8988T (cell line): ENCODE measurements around the gene GANAB.
"Not testable (repeated sequence)": the region's sequence is repeated elsewhere in the genome, so short reads cannot be mapped to it uniquely, and the experiment has no call there.

ENCODE experiments used
- DNase-seq: peaks from one replicate; pipeline ENCODE4 v3.0.0; 2011

GANAB gene

GRCh38 chr11:62621027-62621566, 25.3 kb downstream of the GANAB start:
- no peak for DNase-seq

DNA sequence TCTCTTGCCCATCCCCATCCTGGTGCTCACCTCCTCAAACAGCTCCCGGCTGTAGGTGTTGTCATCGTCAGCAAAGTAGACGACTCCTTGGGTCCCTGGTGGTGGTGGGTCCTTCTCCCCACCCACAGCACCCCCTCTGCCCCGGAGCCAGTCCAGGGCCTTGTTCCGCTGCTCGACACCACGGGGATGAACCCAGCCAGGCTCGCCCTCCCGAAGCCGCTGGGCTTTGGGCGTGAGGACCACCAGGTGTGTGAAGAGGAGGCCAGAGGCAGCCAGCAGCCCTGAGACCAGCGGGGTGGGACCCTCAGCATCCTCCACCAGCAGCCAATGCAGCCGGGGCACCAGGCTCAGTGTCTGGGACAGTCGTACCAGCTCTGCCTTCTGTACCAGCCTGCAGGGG, 29.5 kb downstream of the GANAB start:
- DNase-seq = not testable (repeated sequence)

DNA sequence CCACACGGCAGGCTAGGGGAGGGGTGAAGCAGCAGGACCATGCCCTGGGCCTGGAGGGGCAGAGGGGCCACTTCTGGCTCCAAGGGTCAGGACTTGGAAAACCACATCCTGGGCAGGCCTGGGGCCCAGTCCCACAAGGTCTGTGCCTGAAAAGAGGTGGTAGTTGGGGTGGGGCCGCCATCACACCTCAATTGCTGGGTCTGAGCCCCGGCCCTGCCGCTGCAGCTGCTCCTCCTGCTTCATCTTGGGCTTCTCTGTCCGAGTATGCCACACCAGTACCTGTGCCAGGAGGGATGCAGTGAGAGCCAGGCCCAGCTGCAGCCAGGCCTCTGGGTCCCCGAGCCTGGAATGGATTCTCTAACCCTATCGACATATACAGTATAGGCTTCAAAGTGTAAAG, 30.9 kb downstream of the GANAB start:
- DNase-seq = no peak

DNA sequence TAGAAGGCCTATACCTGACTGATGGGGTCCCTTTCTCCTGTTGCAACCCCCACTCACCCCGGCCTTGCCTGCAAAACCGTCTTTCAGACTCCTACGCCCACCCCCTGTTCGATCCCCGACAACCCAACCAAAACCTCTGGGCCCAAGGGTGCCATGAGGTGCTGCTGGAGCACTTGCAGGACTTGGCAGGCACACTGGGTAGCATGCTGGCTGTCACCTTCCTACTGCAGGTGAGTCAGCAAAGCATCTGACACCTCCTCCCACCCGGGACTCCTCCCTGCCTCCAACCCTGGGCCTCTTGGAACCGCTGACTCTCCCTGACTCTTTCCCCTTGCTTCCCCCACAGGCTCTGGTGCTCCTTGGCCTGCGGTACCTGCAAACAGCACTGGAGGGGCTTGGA, 32.1 kb downstream of the GANAB start:
- DNase-seq = no peak

DNA sequence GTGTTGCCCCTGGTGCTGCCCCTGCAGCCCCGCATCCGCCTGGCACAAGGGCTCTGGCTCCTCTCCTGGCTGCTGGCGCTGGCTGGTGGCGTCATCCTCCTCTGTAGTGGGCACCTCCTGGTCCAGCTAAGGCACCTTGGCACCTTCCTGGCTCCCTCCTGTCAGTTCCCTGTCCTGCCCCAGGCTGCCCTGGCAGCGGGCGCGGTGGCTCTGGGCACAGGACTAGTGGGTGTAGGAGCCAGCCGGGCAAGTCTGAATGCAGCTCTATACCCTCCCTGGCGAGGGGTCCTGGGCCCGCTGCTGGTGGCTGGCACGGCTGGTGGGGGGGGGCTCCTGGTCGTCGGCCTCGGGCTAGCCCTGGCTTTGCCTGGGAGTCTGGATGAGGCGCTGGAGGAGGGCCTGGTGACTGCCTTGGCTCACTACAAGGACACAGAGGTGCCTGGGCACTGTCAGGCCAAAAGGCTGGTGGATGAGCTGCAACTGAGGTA, 33.1 kb downstream of the GANAB start:
- DNase-seq = no peak

DNA sequence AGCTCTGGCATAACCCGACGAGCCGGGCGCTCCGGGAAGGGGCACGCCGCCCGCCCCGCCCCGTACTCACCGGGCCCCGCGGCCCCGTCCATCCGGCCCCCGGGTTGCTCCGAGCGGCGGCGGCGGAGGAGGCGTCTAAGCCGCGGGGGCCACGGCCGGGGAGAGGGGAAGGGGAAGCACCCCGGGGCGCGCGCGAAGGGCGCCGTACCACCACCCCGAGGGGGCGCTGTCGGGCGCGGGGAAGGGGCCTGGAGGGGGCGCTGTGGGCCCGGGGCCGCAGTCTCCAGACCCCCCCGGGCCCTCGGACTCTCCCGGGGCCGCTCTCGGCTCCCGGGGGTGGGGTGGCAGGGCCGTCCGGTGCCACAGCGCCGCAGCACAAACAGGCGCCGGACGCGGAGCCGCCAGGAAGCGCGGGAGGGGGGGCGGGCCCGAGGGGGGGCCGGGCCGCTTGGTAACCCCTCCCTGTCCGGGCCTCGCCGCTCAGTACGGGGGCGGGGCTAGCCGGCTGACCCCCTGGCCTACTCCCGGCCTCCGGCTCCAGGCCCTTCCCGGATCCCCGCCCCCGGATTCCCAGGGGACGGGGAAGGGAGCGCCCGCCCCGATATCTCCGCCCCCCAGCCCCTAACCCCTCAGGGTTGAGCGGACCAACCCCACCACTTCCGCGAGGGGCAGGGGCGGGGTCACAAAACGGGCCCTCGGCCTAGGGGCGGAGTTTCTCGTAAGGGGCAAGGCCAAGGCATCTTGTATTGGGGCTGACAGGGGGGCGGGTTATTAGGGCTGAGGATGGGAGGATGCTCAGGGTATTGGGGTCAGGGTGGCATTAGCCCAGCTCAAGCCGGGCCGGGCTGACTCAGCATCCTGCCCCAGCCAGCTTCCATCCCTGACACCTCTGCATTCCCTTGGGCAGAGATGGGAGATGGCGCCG, 33.8 kb downstream of the GANAB start, which contains the start of the genes EML3 and ROM1:
EML3 (minus strand) TSS at position 410 of the 925 bp plus-strand sequence; CDS start at position 92, 318 bp downstream.
ROM1 (plus strand) TSS at position 892 of the 925 bp plus-strand sequence; CDS start at position 917, 25 bp downstream.
- DNase-seq = peak; percentile 93

DNA sequence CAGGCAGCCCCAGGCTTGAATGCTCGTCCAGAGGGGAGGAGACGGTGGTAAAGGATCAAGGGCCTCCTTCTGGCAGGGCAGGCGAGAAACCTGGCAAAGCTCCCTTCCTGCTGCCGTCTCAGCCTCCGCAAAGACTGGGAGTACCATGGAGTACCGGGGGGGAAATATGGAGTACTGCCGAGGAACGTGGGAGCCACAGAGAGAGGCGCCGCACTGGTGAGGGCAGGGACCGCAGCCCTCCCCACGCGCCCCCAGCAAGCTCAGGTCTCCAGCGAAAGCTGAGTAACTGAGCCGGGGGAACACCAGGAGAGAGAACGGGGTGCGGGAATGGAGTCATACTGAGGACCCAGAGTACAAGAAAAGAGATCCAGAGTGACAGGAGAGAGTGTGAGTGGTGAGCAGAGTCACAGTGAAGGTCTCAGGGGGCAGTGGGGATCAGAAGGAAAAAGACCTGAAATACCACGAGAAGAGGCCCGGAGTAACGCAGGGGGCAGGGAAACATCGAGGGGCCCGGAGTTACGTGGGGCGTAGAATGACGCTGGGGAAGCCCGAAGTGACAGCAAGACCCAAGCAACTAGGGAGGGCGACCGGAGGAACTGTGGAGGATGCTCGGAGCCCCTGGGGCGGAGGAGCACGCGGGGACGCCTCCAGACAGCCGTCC, 34.6 kb downstream of the GANAB start:
- no peak for DNase-seq

GRCh38 chr11:62610814-62611704, 35.4 kb downstream of the GANAB start:
- DNase-seq = no peak

GRCh38 chr11:62610403-62610802, 36.0 kb downstream of the GANAB start:
- DNase-seq = no peak

DNA sequence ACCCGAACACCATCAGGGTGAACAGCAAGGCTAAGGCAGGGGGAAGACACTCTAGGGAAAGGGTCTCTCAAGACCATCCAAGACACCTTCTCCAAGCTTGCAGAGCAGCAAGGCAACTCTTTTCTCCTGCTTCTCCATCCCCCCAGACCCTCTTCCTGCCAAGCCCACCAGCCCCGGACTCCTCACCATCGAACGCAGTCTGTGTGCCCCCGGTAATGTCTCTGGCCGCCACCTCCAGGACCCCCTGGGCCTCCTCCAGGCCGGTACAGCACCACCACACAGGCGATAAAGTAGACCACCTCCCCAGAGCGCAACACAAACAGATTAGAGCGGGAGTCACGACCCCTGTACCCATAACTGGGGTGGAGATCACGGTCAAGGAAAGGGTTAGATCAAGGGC, 37.6 kb downstream of the GANAB start:
- no peak for DNase-seq

- DNase-seq = no peak
Measured at GRCh38 chr11:62607714-62608113, 38.7 kb downstream of the GANAB start.

- no peak for DNase-seq
Measured at GRCh38 chr11:62605902-62606301, 40.5 kb downstream of the GANAB start.

GRCh38 chr11:62605467-62605866, 40.9 kb downstream of the GANAB start:
- no peak for DNase-seq

DNA sequence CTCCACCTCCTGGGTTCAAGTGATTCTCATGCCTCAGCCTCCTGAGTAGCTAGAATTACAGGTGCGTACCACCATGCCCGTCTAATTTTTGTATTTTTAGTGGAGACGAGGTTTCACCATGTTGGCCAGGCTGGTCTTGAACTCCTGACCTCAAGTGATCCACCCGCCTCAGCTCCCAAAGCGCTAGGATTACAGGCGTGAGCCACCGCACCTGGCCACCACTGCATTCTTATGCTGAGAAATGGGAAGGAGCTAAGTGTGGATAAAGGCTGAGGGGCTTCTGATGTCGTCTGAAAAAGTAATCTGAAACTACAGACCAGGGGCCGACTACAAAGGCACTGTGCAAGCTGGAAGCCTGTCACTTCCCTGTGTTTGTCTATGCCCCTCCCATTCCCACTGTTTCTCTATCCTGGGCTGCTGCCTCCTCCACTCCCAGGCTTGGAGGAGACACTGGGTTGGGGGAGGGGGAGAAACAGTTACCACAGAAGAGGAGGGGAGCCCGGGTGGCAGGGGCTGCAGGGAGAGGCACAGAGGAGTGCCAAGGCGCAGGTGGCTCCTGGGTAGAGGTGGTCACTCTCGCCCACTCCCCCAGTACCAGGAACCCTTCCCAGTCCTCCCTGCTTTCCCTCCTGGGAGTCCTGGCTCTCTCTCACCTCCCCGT, 41.8 kb downstream of the GANAB start:
- DNase-seq = no peak

GRCh38 chr11:62603776-62604299, 42.6 kb downstream of the GANAB start:
- no peak for DNase-seq

DNA sequence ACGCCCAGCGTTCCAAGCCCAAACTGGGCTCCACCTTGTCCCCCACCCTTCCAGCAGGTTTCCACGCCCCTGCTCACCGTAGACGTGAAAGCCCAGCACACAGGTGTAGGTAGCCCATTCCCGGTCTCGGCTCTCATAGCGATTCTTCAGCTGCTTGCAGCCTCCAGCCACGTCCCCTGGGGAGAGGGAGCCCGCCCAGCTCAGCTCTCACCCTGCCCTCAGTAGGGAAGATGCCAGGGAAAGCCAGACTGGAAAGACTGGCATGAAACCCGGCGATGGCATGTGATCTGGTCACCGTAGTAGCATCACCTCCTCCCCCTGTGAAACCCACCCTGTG, 43.4 kb downstream of the GANAB start:
- no peak for DNase-seq

DNA sequence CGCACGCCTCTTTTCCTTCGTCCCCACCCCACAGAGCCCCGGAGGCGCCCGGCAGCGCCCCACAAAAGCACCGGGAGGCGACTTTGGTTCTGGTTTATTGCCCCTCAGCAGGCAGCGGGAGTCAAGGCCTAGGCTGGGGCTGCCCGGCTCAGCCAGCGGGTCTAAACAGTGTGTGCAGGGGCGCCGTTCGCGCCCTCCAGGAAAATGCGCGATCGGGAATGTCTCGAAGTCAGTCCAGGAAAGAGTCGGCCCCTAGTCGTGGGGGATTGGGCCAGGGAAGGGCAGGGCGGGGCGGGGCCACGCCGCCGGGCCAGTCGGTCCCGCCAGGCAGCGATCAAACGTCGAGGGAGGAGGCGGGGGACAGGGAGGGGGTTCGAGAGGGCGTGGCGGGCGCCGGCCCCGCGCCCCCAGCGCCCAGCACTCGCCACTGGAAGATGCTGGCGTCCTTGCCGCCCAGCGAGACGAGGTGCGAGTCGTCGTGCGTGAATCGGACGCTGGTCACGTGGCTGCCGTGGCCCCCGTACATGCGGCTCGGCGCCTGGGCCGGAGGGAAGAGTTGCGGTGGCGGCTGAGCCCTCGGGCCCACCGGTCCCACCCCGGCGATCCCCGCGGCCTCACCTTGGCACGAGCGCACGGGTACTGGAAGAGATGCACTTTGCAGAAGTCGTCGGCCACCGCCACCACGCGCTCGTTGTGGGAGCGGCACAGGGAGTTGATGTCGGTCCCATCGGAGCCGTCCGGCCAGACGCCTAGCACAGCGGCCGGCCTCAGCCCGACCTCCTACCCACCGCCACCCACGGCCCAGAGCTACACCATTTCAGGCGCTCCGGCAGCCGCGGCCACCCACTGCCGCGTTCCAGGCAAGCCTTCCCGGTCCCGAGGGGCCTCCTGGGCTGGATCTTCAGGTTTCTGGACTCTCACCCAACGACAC, 44.0 kb downstream of the GANAB start:
- no peak for DNase-seq

DNA sequence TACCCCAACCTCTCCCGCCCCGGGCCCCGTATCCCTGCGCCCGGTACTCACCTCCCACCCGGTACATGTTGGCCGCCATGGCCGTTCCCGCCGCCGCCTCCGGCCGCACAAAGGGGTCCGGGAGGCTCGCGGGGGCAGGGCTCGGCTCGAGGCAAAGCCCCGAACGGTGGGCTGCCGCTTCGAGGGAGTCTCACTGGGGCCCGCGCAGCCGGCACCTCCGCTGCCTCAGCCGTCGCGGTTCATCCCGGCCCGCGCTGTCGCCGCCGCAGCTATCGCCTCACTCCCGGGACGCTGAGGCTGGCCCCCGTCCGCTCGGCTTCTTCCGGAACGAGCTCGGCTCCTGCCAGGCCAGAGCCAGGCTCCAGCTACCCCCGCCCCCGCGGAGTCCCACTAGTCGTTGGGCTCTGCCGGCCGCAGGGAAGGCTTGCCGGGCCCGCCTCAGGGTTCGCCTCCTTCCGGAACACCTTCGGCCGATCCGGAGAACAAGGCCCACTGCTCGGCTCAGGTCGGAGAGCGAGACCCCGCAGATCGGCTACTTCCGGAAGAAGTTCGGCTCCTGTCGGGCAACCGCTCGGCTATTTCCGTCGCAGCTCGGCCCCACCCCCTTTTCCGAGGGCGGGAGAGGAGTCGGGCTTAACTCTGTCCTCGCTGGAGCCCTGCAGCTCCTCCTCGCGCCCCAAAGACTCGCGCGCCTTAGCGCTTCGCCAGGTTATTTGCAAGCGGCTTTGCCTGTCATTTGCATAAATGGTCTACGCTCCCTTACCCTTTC, 44.9 kb downstream of the GANAB start, which contains the start of gene MTA2:
MTA2 (minus strand) TSS at position 494 of the 769 bp plus-strand sequence; CDS start at position 79, 415 bp downstream.
- DNase-seq = peak; percentile 98

GRCh38 chr11:62601122-62601371, 45.4 kb downstream of the GANAB start:
- DNase-seq = no peak
